ENCODE data around the gene UNC93A. TPM values are rescaled to one million over a fixed set of nuclear protein-coding genes. Genes with fewer than 3 reads are reported as not detected.

The UNC93A gene
- total RNA-seq, 1 experiment from 2014 or later: not detected

DNA sequence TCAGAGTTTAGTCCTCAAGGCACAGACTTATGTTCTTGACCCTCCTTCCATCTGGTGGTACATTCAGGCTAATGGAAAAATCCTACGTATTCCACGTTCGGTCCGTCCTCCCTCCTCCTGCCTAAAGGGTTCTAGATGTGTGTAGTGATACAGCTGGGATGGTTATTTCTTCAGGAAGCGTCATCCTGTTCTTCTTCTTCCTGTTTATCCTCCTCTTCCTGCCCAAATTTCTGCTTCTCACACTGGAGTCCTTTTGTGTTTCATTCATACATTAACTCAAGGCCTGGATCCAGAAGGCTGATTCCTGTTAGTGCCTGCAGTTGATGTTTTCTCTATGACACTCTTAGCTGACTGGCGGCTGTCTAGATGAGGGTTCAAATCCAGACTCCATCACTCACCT is 16.8 kb upstream of the UNC93A start:
- H3K4me3 ChIP-seq (ENCODE audit: low read depth, low read length, poor library complexity, severe bottlenecking): no peak overlapping the region
- no TSS peak for BruUV-seq (replicated peaks)
- no peaks in the 10 kb centered on the region for H3K27me3 ChIP-seq (replicated peaks; ENCODE audit: insufficient read depth, low read depth, low read length, poor library complexity)
- ChIA-PET CTCF (no interaction called here), POLR2A (ENCODE audit: low non-redundant PET) (no interaction called here)
- H3K27ac ChIP-seq (ENCODE audit: low read depth, low read length, poor library complexity, severe bottlenecking): no peak overlapping the region
- TF ChIP-seq, protein P1, sequence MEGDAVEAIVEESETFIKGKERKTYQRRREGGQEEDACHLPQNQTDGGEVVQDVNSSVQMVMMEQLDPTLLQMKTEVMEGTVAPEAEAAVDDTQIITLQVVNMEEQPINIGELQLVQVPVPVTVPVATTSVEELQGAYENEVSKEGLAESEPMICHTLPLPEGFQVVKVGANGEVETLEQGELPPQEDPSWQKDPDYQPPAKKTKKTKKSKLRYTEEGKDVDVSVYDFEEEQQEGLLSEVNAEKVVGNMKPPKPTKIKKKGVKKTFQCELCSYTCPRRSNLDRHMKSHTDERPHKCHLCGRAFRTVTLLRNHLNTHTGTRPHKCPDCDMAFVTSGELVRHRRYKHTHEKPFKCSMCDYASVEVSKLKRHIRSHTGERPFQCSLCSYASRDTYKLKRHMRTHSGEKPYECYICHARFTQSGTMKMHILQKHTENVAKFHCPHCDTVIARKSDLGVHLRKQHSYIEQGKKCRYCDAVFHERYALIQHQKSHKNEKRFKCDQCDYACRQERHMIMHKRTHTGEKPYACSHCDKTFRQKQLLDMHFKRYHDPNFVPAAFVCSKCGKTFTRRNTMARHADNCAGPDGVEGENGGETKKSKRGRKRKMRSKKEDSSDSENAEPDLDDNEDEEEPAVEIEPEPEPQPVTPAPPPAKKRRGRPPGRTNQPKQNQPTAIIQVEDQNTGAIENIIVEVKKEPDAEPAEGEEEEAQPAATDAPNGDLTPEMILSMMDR (conservative IDR thresholded peaks at IDR 0.05; ENCODE audit: low read depth, low read length): no peak
- TF ChIP-seq EZH2 (IDR thresholded peaks at IDR 0.05; ENCODE audit: borderline replicate concordance, low read depth, low read length, poor library complexity, severe bottlenecking): no peak
- H3K36me3 ChIP-seq (ENCODE audit: insufficient read depth, low read length, poor library complexity, severe bottlenecking): no peaks in the 10 kb centered on the region
- H3K4me1 ChIP-seq (ENCODE audit: insufficient read depth, low read length, poor library complexity, severe bottlenecking): no peaks in the 10 kb centered on the region
- H3K9me3 ChIP-seq (ENCODE audit: low read depth, low read length, poor library complexity, severe bottlenecking): no peaks in the 10 kb centered on the region
- intact Hi-C loops (cut with micrococcal nuclease; ENCODE audit: unreplicated experiment): no loop called here
- no peak for DNase-seq (ENCODE audit: low spot score)

DNA sequence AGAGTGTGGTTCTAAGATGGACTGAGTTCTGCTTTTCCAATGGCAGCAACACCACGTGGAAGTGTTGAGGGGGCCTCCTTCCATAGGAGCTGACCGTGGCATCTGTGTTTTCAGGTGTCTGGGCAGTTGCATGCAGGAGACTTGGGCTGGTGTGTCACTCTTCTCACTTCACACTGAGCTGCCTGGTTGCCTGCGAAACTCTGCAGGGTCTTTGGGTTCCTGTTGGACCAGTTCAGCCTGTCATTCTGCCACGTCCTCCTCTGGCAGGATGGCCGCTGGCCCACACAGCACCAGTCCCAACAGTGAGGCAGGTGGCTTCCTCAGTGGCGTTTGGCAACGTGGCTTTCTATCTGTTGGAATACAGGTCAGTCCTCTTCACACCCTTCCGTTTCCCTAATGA is 16.1 kb upstream of the UNC93A start:
- TF ChIP-seq, protein P1 (conservative IDR thresholded peaks at IDR 0.05; ENCODE audit: low read depth, low read length): no peak
- no peak for TF ChIP-seq EZH2 (IDR thresholded peaks at IDR 0.05; ENCODE audit: borderline replicate concordance, low read depth, low read length, poor library complexity, severe bottlenecking)
- Histone ChIP-seq H3K27me3 (replicated peaks; ENCODE audit: insufficient read depth, low read depth, low read length, poor library complexity) (no peaks in the 10 kb centered on the region), H3K9me3 (ENCODE audit: low read depth, low read length, poor library complexity, severe bottlenecking) (no peaks in the 10 kb centered on the region), H3K4me1 (ENCODE audit: insufficient read depth, low read length, poor library complexity, severe bottlenecking) (no peaks in the 10 kb centered on the region), H3K36me3 (ENCODE audit: insufficient read depth, low read length, poor library complexity, severe bottlenecking) (no peaks in the 10 kb centered on the region), H3K4me3 (ENCODE audit: low read depth, low read length, poor library complexity, severe bottlenecking) (no peak overlapping the region), H3K27ac (ENCODE audit: low read depth, low read length, poor library complexity, severe bottlenecking) (no peak overlapping the region)
- intact Hi-C loops (cut with micrococcal nuclease; ENCODE audit: unreplicated experiment): no loop called here
- POLR2A ChIA-PET (ENCODE audit: low non-redundant PET): no interaction called here
- CTCF ChIA-PET: no interaction called here
- no peak for DNase-seq (ENCODE audit: low spot score)
- BruUV-seq (replicated peaks): no TSS peak

DNA sequence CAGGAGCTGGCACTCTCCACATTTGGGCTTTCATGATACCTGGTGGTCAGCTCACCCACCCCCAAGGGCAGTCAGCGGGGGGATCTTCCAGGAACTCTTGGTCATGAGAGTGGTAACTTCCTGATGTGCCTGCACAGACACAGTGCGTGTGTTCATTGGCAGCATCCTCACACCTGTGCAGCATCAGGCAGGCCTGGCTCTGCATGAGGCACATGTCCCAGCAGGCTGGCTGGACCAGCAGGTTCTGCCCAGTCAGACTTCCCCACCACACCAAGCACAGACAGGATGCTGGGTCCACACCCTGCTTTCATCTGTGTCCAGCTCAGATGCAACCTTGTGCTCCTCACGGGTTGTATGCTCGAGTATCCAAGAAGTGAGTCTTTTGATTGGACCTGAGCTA is 15.7 kb upstream of the UNC93A start:
- TF ChIP-seq, protein P1 (conservative IDR thresholded peaks at IDR 0.05; ENCODE audit: low read depth, low read length): no peak
- no peak for TF ChIP-seq EZH2 (IDR thresholded peaks at IDR 0.05; ENCODE audit: borderline replicate concordance, low read depth, low read length, poor library complexity, severe bottlenecking)
- Histone ChIP-seq H3K4me3 (ENCODE audit: low read depth, low read length, poor library complexity, severe bottlenecking) (no peak overlapping the region), H3K9me3 (ENCODE audit: low read depth, low read length, poor library complexity, severe bottlenecking) (no peaks in the 10 kb centered on the region), H3K36me3 (ENCODE audit: insufficient read depth, low read length, poor library complexity, severe bottlenecking) (no peaks in the 10 kb centered on the region), H3K27me3 (replicated peaks; ENCODE audit: insufficient read depth, low read depth, low read length, poor library complexity) (no peaks in the 10 kb centered on the region), H3K4me1 (ENCODE audit: insufficient read depth, low read length, poor library complexity, severe bottlenecking) (no peaks in the 10 kb centered on the region), H3K27ac (ENCODE audit: low read depth, low read length, poor library complexity, severe bottlenecking) (no peak overlapping the region)
- ChIA-PET CTCF (no interaction called here), POLR2A (ENCODE audit: low non-redundant PET) (no interaction called here)
- BruUV-seq (replicated peaks): no TSS peak
- no peak for DNase-seq (ENCODE audit: low spot score)
- intact Hi-C loops (cut with micrococcal nuclease; ENCODE audit: unreplicated experiment): no loop called here

Data from A673 (cell line).